Thoracic aorta (tissue), 2 donors: ENCODE data around the gene SLC17A9. TPM values are rescaled to one million over a fixed set of nuclear protein-coding genes. Genes with fewer than 3 reads are reported as not detected.

Source experiments
- ATAC-seq: fragments of 150-250 bp; one replicate; pipeline ENCODE4 v1.8.0; 2017; ENCODE audit warnings: low read depth; ENCODE audit not compliant: insufficient number of reproducible peaks, low FRiP score
- DNase-seq: peaks from one replicate; pipeline ENCODE4 v3.0.0-alpha.2; 2020; ENCODE audit warnings: low spot score
- H3K27ac ChIP-seq, 2 donors: fragments of 200-600 bp; sonication (generic); 1 replicate in 1 of 2; 2 replicates in 1 of 2; pipeline ENCODE4 v1.5.1; 2016; ENCODE audit warnings: mild to moderate bottlenecking in 2 of 2, moderate library complexity in 2 of 2
- H3K27me3 ChIP-seq: fragments of 200-600 bp; sonication (generic); replicated peaks from 2 replicates; pipeline ENCODE4 v1.6.0; 2016; ENCODE audit warnings: mild to moderate bottlenecking; ENCODE audit not compliant: insufficient read depth
- H3K36me3 ChIP-seq: fragments of 200-600 bp; sonication (generic); one replicate; pipeline ENCODE4 v1.5.1; 2016
- H3K4me1 ChIP-seq, 2 donors: fragments of 200-600 bp; sonication (generic); 1 replicate in 1 of 2; 2 replicates in 1 of 2; pipeline versions ENCODE4 v1.5.1 to v1.6.0; 2016; ENCODE audit warnings: low read depth in 2 of 2, mild to moderate bottlenecking in 1 of 2; ENCODE audit not compliant: control insufficient read depth in 1 of 2
- H3K4me3 ChIP-seq: fragments of 200-600 bp; sonication (generic); 2 replicates; pipeline ENCODE4 v1.5.1; 2016; ENCODE audit warnings: mild to moderate bottlenecking
- H3K9me3 ChIP-seq: fragments of 200-600 bp; sonication (generic); 2 replicates; pipeline ENCODE4 v1.5.1; 2016
- total RNA-seq, 2 donors: library from RNA; depleted of rRNA; stranded (reverse); fragments of >200 nt; gene quantifications; one replicate each; pipeline versions ENCODE4 v1.1.0 to v1.2.3, GENCODE V29; 2016
- TF ChIP-seq, protein P1 (sequence below): fragments of 200-600 bp; sonication (generic); IDR thresholded peaks from one replicate; pipeline ENCODE4 v1.5.1; 2019; ENCODE audit warnings: antibody characterized with exemption

Gene SLC17A9
- total RNA-seq, 2 donors from 2014 or later, result 17.9 to 18.8 TPM

DNA sequence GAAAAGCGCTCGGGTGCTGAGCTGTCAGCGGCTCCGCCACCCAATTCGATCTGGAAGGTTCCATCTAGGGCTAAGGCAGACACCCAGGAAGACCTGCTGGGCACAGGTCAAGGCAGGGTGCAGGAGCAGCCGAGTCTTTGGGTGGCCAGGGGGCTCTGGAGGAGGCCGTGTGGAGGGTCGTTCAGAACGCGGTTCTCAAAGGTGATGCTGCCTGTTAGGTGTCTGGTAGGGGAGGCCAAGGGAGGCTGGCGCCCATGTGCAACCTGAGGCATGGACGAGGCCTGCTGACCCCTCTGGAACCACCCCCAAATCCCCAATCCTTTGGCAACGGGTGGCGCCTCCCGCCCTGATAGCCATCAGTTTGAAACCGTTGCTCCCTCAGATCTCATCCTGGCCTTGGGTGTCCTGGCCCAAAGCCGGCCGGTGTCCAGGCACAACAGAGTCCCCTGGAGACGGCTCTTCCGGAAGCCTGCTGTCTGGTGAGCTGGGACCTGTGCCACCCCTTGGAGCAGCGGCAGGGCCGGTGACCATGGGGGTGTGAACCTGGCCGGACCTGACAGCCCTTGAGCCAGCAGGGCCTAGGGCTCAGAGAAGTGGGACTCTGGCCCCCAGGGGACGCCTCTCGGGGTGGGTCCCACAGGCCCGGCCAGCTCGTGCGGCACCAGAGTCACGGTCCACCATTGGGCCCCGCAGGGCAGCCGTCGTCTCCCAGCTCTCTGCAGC is 10.5 kb downstream of the SLC17A9 start:
- Histone ChIP-seq H3K9me3 (no peaks in the 10 kb centered on the region), H3K27ac (no peak overlapping the region), H3K27me3 (no peaks in the 10 kb centered on the region), H3K36me3 (no peaks in the 10 kb centered on the region), H3K4me3 (no peak overlapping the region), H3K4me1 (no peaks in the 10 kb centered on the region)
- ATAC-seq (no peak), DNase-seq (no peak)
- TF ChIP-seq, protein P1, sequence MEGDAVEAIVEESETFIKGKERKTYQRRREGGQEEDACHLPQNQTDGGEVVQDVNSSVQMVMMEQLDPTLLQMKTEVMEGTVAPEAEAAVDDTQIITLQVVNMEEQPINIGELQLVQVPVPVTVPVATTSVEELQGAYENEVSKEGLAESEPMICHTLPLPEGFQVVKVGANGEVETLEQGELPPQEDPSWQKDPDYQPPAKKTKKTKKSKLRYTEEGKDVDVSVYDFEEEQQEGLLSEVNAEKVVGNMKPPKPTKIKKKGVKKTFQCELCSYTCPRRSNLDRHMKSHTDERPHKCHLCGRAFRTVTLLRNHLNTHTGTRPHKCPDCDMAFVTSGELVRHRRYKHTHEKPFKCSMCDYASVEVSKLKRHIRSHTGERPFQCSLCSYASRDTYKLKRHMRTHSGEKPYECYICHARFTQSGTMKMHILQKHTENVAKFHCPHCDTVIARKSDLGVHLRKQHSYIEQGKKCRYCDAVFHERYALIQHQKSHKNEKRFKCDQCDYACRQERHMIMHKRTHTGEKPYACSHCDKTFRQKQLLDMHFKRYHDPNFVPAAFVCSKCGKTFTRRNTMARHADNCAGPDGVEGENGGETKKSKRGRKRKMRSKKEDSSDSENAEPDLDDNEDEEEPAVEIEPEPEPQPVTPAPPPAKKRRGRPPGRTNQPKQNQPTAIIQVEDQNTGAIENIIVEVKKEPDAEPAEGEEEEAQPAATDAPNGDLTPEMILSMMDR, result no peak

DNA sequence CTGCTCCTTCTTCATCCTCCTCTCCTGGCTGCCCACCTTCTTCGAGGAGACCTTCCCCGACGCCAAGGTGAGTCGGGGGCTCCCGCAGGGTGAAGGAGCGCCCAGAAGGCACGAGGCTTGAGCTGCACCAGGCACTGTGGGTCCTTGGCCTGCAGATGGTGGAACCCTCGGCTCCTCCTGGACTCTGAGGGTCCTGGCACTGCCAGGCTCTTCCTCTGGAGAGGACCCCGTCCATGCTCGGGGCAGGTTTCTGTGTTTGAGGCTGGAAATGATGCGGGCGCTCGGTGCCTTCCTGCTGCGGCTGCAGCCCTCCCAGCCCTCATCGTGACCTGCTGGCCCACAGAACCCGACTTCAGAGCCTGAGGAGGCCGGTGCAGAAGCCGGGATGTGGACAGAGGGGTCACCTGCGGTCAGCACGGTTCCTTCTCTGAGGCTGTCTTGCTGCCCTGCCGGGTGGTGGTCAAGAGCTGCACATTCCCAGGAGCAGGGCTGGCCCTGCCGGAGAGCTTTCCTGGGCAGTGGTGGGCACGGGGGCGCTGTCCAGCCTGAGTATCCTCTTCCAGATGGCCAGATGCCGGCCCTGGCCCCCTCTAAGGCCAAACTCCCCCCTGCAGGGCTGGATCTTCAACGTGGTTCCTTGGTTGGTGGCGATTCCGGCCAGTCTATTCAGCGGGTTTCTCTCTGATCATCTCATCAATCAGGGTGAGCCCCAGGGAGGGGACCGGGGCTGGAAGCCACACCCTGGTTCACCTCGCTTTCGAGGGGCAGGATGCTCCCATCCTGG is 11.3 kb downstream of the SLC17A9 start:
- no peak overlapping the region for H3K27ac ChIP-seq
- no peaks in the 10 kb centered on the region for H3K27me3 ChIP-seq
- H3K36me3 ChIP-seq, result no peaks in the 10 kb centered on the region
- H3K4me1 ChIP-seq, result no peaks in the 10 kb centered on the region
- no peak overlapping the region for H3K4me3 ChIP-seq
- H3K9me3 ChIP-seq, result no peaks in the 10 kb centered on the region
- TF ChIP-seq, protein P1, result no peak
- no peak for DNase-seq
- no peak for ATAC-seq

DNA sequence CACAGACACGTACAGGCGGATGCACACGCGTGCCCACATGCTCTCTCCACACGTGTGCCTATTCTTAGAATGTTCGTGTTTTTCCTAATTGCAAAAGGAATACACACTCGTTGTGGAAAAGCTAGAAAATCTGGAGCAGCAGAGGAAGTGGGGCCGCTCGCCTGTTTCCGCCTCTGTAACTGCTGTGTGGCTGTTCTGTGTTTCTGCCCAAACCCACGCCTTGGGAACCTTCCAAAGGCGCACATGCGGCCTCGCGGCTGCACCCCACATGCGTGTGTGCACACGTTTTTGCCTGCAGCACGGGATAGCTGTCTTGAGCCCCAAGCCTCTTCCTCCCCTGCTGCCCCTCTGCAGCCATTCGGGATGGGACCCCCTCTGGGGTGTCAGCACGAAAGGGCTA is 12.2 kb downstream of the SLC17A9 start:
- TF ChIP-seq, protein P1, result no peak
- no peaks in the 10 kb centered on the region for H3K27me3 ChIP-seq

DNA sequence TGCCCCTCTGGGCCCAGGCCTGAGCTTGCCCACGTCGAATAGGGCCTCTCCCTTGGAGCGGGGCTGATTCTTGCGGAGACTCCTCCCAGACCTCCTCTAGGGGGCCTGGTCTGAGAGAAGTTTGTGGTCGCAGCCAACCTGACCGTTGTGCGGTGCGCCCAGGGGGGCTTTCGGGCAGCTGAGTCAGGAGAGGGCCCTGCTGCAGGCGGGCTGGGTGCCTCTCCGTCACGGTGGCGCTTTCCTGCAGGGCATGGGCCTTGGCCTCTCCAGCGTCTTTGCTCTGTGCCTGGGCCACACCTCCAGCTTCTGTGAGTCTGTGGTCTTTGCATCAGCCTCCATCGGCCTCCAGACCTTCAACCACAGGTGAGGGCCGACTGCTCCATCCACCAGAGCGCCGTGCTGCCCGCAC is 12.9 kb downstream of the SLC17A9 start:
- no peaks in the 10 kb centered on the region for H3K9me3 ChIP-seq
- no peak overlapping the region for H3K27ac ChIP-seq
- no peak for ATAC-seq
- TF ChIP-seq, protein P1, result no peak
- H3K4me3 ChIP-seq, result no peak overlapping the region
- no peaks in the 10 kb centered on the region for H3K36me3 ChIP-seq
- H3K27me3 ChIP-seq, result no peaks in the 10 kb centered on the region
- no peaks in the 10 kb centered on the region for H3K4me1 ChIP-seq
- no peak for DNase-seq

More for the DNA sequence above, 12.2 kb downstream of the SLC17A9 start:
- DNase-seq (no peak), ATAC-seq (no peak)
- Histone ChIP-seq H3K36me3 (no peaks in the 10 kb centered on the region), H3K4me1 (no peaks in the 10 kb centered on the region), H3K27ac (no peak overlapping the region), H3K4me3 (no peak overlapping the region), H3K9me3 (no peaks in the 10 kb centered on the region)
